Measurements from ENCODE around the gene DGCR6L. TPM values are rescaled to one million over a fixed set of nuclear protein-coding genes. Genes with fewer than 3 reads are reported as not detected.
A peak's percentile ranks its signal among the peaks of the same experiment; 100 is the strongest.
"Not testable (repeated sequence)": the region's sequence is repeated elsewhere in the genome, so short reads cannot be mapped to it uniquely, and the experiment has no call there.

DGCR6L gene
- total RNA-seq, 5 donors from 2014 or later (not counting 1 experiment from before 2014, with no cell fraction given), result 34.9 to 50.7 (median 46.7) TPM

- H3K36me3 ChIP-seq (ENCODE audit: control insufficient read depth in 2 of 2, extremely low read depth in 1 of 2, insufficient read depth in 1 of 2, low read length in 1 of 2); H3K9me3 ChIP-seq; H3K36me3 Mint-ChIP-seq; H3K4me1 ChIP-seq (ENCODE audit: control insufficient read depth in 1 of 2, extremely low read depth in 1 of 2, insufficient read depth in 2 of 2, low read length in 2 of 2); H3K27me3 Mint-ChIP-seq; ATAC-seq (replicated peaks in 1 of 4); H3K4me3 ChIP-seq (ENCODE audit: control insufficient read depth in 1 of 2, extremely low read depth in 1 of 2, low read length in 1 of 2); H3K4me3 Mint-ChIP-seq; CTCF ChIA-PET; DNase-seq; H3K27ac ChIP-seq (ENCODE audit: low read length); H3K27ac Mint-ChIP-seq; H3K9me3 Mint-ChIP-seq; POLR2A ChIA-PET; H3K4me1 Mint-ChIP-seq: not testable (repeated sequence)
- H3K27me3 ChIP-seq (replicated peaks in 1 of 2; ENCODE audit: control insufficient read depth in 2 of 2, extremely low read depth in 1 of 2, insufficient read depth in 2 of 2, low read length in 1 of 2), result peaks cover 0 to 13% of the 10 kb centered on the region in 2 experiments
- 55% methylated on average over 4 of the region's 8 CpGs for WGBS (ENCODE audit: insufficient coverage)
Measured at GRCh38 chr22:20286312-20286660, 33.6 kb downstream of the DGCR6L start.

GRCh38 chr22:20285473-20286311, 34.2 kb downstream of the DGCR6L start:
- POLR2A ChIA-PET; H3K9me3 Mint-ChIP-seq; CTCF ChIA-PET; H3K27me3 Mint-ChIP-seq; H3K36me3 ChIP-seq (ENCODE audit: control insufficient read depth in 2 of 2, extremely low read depth in 1 of 2, insufficient read depth in 1 of 2, low read length in 1 of 2); H3K27ac Mint-ChIP-seq; H3K9me3 ChIP-seq; H3K4me1 ChIP-seq (ENCODE audit: control insufficient read depth in 1 of 2, extremely low read depth in 1 of 2, insufficient read depth in 2 of 2, low read length in 2 of 2); H3K4me1 Mint-ChIP-seq; H3K27ac ChIP-seq (ENCODE audit: low read length); H3K4me3 Mint-ChIP-seq; H3K36me3 Mint-ChIP-seq; H3K4me3 ChIP-seq (ENCODE audit: control insufficient read depth in 1 of 2, extremely low read depth in 1 of 2, low read length in 1 of 2): not testable (repeated sequence)
- 19% methylated on average over 6 of the region's 12 CpGs for WGBS (ENCODE audit: insufficient coverage)
- ATAC-seq (replicated peaks in 1 of 4) (peak; percentile 82 to 91 (median 86)), DNase-seq (peak; percentile 25 to 80 (median 63))
- peaks cover 0 to 16% of the 10 kb centered on the region in 2 experiments for H3K27me3 ChIP-seq (replicated peaks in 1 of 2; ENCODE audit: control insufficient read depth in 2 of 2, extremely low read depth in 1 of 2, insufficient read depth in 2 of 2, low read length in 1 of 2)

- ChIA-PET POLR2A (no interaction called here), CTCF (interaction anchor here in 1 of 2 donors (0.6 to 0.8 kb wide), 2 partner anchors 127 to 232 kb away, joined by 3 to 4 read pairs; no protein-coding TSS in a partner anchor)
- no peaks in the 10 kb centered on the region for H3K9me3 ChIP-seq
- peaks cover 0 to 13% of the 10 kb centered on the region in 2 experiments for H3K27me3 ChIP-seq (replicated peaks in 1 of 2; ENCODE audit: control insufficient read depth in 2 of 2, extremely low read depth in 1 of 2, insufficient read depth in 2 of 2, low read length in 1 of 2)
- H3K4me3 ChIP-seq (ENCODE audit: control insufficient read depth in 1 of 2, extremely low read depth in 1 of 2, low read length in 1 of 2), result no peak overlapping the region
- Mint-ChIP-seq H3K9me3 (no peaks in the 10 kb centered on the region), H3K27me3 (peaks cover 0 to under 1% of the 10 kb centered on the region in 2 donors), H3K27ac (no peak overlapping the region), H3K36me3 (no peaks in the 10 kb centered on the region), H3K4me1 (peaks cover 0 to under 1% (median 0%) of the 10 kb centered on the region in 3 donors), H3K4me3 (no peak overlapping the region)
- ATAC-seq (replicated peaks in 1 of 4), result no peak
- H3K36me3 ChIP-seq (ENCODE audit: control insufficient read depth in 2 of 2, extremely low read depth in 1 of 2, insufficient read depth in 1 of 2, low read length in 1 of 2), result no peaks in the 10 kb centered on the region
- no peak for DNase-seq
- WGBS (ENCODE audit: insufficient coverage), result 81% methylated on average over 7 of the region's 13 CpGs
- no peaks in the 10 kb centered on the region for H3K4me1 ChIP-seq (ENCODE audit: control insufficient read depth in 1 of 2, extremely low read depth in 1 of 2, insufficient read depth in 2 of 2, low read length in 2 of 2)
- no peak overlapping the region for H3K27ac ChIP-seq (ENCODE audit: low read length)
Measured at GRCh38 chr22:20284471-20285086, 35.3 kb downstream of the DGCR6L start.

GRCh38 chr22:20283674-20284066, 36.2 kb downstream of the DGCR6L start:
- ATAC-seq (replicated peaks in 1 of 4) (no peak), DNase-seq (no peak)
- peaks cover 0 to 1% (median 0%) of the 10 kb centered on the region in 3 donors for H3K4me1 Mint-ChIP-seq
- H3K27me3 Mint-ChIP-seq, result peaks cover 0 to 2% of the 10 kb centered on the region in 2 donors
- no peak overlapping the region for H3K4me3 Mint-ChIP-seq
- Histone ChIP-seq H3K4me1 (ENCODE audit: control insufficient read depth in 1 of 2, extremely low read depth in 1 of 2, insufficient read depth in 2 of 2, low read length in 2 of 2) (no peaks in the 10 kb centered on the region), H3K27me3 (replicated peaks in 1 of 2; ENCODE audit: control insufficient read depth in 2 of 2, extremely low read depth in 1 of 2, insufficient read depth in 2 of 2, low read length in 1 of 2) (peaks cover 0 to 13% of the 10 kb centered on the region in 2 experiments), H3K27ac (ENCODE audit: low read length) (no peak overlapping the region), H3K9me3 (no peaks in the 10 kb centered on the region), H3K4me3 (ENCODE audit: control insufficient read depth in 1 of 2, extremely low read depth in 1 of 2, low read length in 1 of 2) (no peak overlapping the region), H3K36me3 (ENCODE audit: control insufficient read depth in 2 of 2, extremely low read depth in 1 of 2, insufficient read depth in 1 of 2, low read length in 1 of 2) (no peaks in the 10 kb centered on the region)
- POLR2A ChIA-PET, result interaction anchor here in 1 of 2 donors (0.5 kb wide), 1 partner anchor 228 kb away, joined by 4 read pairs; no protein-coding TSS in a partner anchor
- CTCF ChIA-PET, result no interaction called here
- no peaks in the 10 kb centered on the region for H3K9me3 Mint-ChIP-seq
- 83% methylated on average over 3 of the region's 5 CpGs for WGBS (ENCODE audit: insufficient coverage)
- no peak overlapping the region for H3K27ac Mint-ChIP-seq
- no peaks in the 10 kb centered on the region for H3K36me3 Mint-ChIP-seq

GRCh38 chr22:20282901-20283673, 36.8 kb downstream of the DGCR6L start:
- ATAC-seq (replicated peaks in 1 of 4), result no peak
- H3K4me1 Mint-ChIP-seq, result peaks cover 0 to 1% (median 0%) of the 10 kb centered on the region in 3 donors
- H3K4me3 Mint-ChIP-seq, result no peak overlapping the region
- no peak overlapping the region for H3K27ac Mint-ChIP-seq
- H3K27me3 Mint-ChIP-seq, result peaks cover 0 to 2% of the 10 kb centered on the region in 2 donors
- H3K36me3 Mint-ChIP-seq, result no peaks in the 10 kb centered on the region
- Histone ChIP-seq H3K27ac (ENCODE audit: low read length) (no peak overlapping the region), H3K4me1 (ENCODE audit: control insufficient read depth in 1 of 2, extremely low read depth in 1 of 2, insufficient read depth in 2 of 2, low read length in 2 of 2) (no peaks in the 10 kb centered on the region), H3K9me3 (no peaks in the 10 kb centered on the region), H3K27me3 (replicated peaks in 1 of 2; ENCODE audit: control insufficient read depth in 2 of 2, extremely low read depth in 1 of 2, insufficient read depth in 2 of 2, low read length in 1 of 2) (peaks cover 0 to 13% of the 10 kb centered on the region in 2 experiments), H3K36me3 (ENCODE audit: control insufficient read depth in 2 of 2, extremely low read depth in 1 of 2, insufficient read depth in 1 of 2, low read length in 1 of 2) (no peaks in the 10 kb centered on the region), H3K4me3 (ENCODE audit: control insufficient read depth in 1 of 2, extremely low read depth in 1 of 2, low read length in 1 of 2) (no peak overlapping the region)
- no peaks in the 10 kb centered on the region for H3K9me3 Mint-ChIP-seq
- no peak for DNase-seq
- ChIA-PET CTCF (no interaction called here), POLR2A (no interaction called here)
- 91% methylated on average over 12 of the region's 15 CpGs for WGBS (ENCODE audit: insufficient coverage)

- Histone ChIP-seq H3K4me1 (ENCODE audit: control insufficient read depth in 1 of 2, extremely low read depth in 1 of 2, insufficient read depth in 2 of 2, low read length in 2 of 2) (no peaks in the 10 kb centered on the region), H3K4me3 (ENCODE audit: control insufficient read depth in 1 of 2, extremely low read depth in 1 of 2, low read length in 1 of 2) (no peak overlapping the region), H3K9me3 (no peaks in the 10 kb centered on the region), H3K27ac (ENCODE audit: low read length) (no peak overlapping the region), H3K27me3 (replicated peaks in 1 of 2; ENCODE audit: control insufficient read depth in 2 of 2, extremely low read depth in 1 of 2, insufficient read depth in 2 of 2, low read length in 1 of 2) (peaks cover 0 to 13% of the 10 kb centered on the region in 2 experiments), H3K36me3 (ENCODE audit: control insufficient read depth in 2 of 2, extremely low read depth in 1 of 2, insufficient read depth in 1 of 2, low read length in 1 of 2) (no peaks in the 10 kb centered on the region)
- ATAC-seq (replicated peaks in 1 of 4), result no peak
- ChIA-PET POLR2A (no interaction called here), CTCF (no interaction called here)
- Mint-ChIP-seq H3K36me3 (no peaks in the 10 kb centered on the region), H3K9me3 (no peaks in the 10 kb centered on the region), H3K4me1 (peaks cover 0 to 1% (median 0%) of the 10 kb centered on the region in 3 donors), H3K4me3 (no peak overlapping the region), H3K27me3 (peaks cover 0 to 2% of the 10 kb centered on the region in 2 donors), H3K27ac (no peak overlapping the region)
- DNase-seq, result no peak
- 61% methylated on average over 5 of the region's 12 CpGs for WGBS (ENCODE audit: insufficient coverage)
Measured at GRCh38 chr22:20281891-20282290, 38.0 kb downstream of the DGCR6L start.

Data from T-cell (primary cell).